SK-N-SH (cell line): Measurements from ENCODE around the gene BPIFB1. TPM values are rescaled to one million over a fixed set of nuclear protein-coding genes. Genes with fewer than 3 reads are reported as not detected.

Source experiments
- CTCF ChIA-PET: fragments of 300-600, 350-600 bp; formaldehyde crosslinking; extraction: SDS; loops from one replicate; lab custom pipeline; 2021; lab: Yijun Ruan, JAX
- POLR2A ChIA-PET: fragments of 350-600 bp; sonication (Branson Sonifier 250); formaldehyde crosslinking; extraction: SDS; loops from one replicate; lab custom pipeline; 2020; ENCODE audit warnings: antibody characterized with exemption, inconsistent platforms; lab: Yijun Ruan, JAX
- DNase-seq: peaks from one replicate; pipeline ENCODE4 v3.0.0; 2012
- H2AFZ ChIP-seq: fragments of 200-600 bp; sonication (generic); 2 replicates; pipeline ENCODE4 v1.8.1; 2016; ENCODE audit warnings: antibody characterized with exemption, mild to moderate bottlenecking, low read depth
- H3F3A ChIP-seq: fragments of 200-600 bp; sonication (generic); replicated peaks from 2 replicates; pipeline ENCODE3; 2016; ENCODE audit warnings: antibody characterized with exemption, mild to moderate bottlenecking; ENCODE audit not compliant: insufficient read depth
- H3K27ac ChIP-seq, 2 experiments: fragments of 200-500 bp in 1 of 2; fragments of 200-600 bp in 1 of 2; sonication (Bioruptor generic) in 1 of 2; sonication (generic), shearing (Covaris generic) in 1 of 2; 2 replicates each; pipeline versions ENCODE4 v1.5.1 to v1.6.1; 2014 to 2016; ENCODE audit warnings: low read depth in 2 of 2, inconsistent platforms in 1 of 2, low read length in 1 of 2, mild to moderate bottlenecking in 1 of 2, mixed read lengths in 1 of 2
- H3K27me3 ChIP-seq: fragments of 200-600 bp; sonication (generic), shearing (Covaris generic); 2 replicates; pipeline ENCODE4 v1.6.1; 2016; ENCODE audit warnings: mixed run types; ENCODE audit not compliant: insufficient read depth
- H3K36me3 ChIP-seq, 2 experiments: fragments of 200-500 bp in 1 of 2; fragments of 200-600 bp in 1 of 2; sonication (Bioruptor generic) in 1 of 2; sonication (generic) in 1 of 2; replicated peaks in 1 of 2; 2 replicates each; pipeline versions ENCODE3 to v1.5.1; 2014 to 2016; ENCODE audit warnings: low read length in 1 of 2, mild to moderate bottlenecking in 1 of 2; ENCODE audit not compliant: insufficient read depth in 2 of 2, control insufficient read depth in 1 of 2
- H3K4me1 ChIP-seq, 2 experiments: fragments of 200-500 bp in 1 of 2; fragments of 200-600 bp in 1 of 2; sonication (Bioruptor generic) in 1 of 2; sonication (generic), shearing (Covaris generic) in 1 of 2; 2 replicates each; pipeline versions ENCODE4 v1.5.1 to v1.6.1; 2014 to 2016; ENCODE audit warnings: low read depth in 1 of 2, low read length in 1 of 2, mixed run types in 1 of 2; ENCODE audit not compliant: insufficient read depth in 2 of 2, control insufficient read depth in 1 of 2
- H3K4me2 ChIP-seq: fragments of 200-600 bp; sonication (generic), shearing (Covaris generic); 2 replicates; pipeline ENCODE4 v1.6.1; 2017; ENCODE audit warnings: mixed run types
- H3K4me3 ChIP-seq, 2 experiments: fragments of 200-500 bp in 1 of 2; fragments of 200-600 bp in 1 of 2; sonication (Bioruptor generic) in 1 of 2; sonication (generic), shearing (Covaris generic) in 1 of 2; 2 replicates each; pipeline versions ENCODE4 v1.5.1 to v1.8.1; 2014 to 2016; ENCODE audit warnings: low read depth in 2 of 2, inconsistent platforms in 1 of 2, low read length in 1 of 2, mild to moderate bottlenecking in 1 of 2, mixed read lengths in 1 of 2, moderate library complexity in 1 of 2
- H3K79me2 ChIP-seq: fragments of 200-600 bp; sonication (generic); 2 replicates; pipeline ENCODE4 v1.8.1; 2017; ENCODE audit warnings: mild to moderate bottlenecking; ENCODE audit not compliant: insufficient read depth
- H3K9ac ChIP-seq: fragments of 200-600 bp; sonication (generic); 2 replicates; pipeline ENCODE4 v1.6.1; 2017; ENCODE audit warnings: mixed run types
- H3K9me2 ChIP-seq: fragments of 200-600 bp; sonication (generic); 2 replicates; pipeline ENCODE4 v1.6.1; 2017; ENCODE audit warnings: mixed run types
- H3K9me3 ChIP-seq: fragments of 200-600 bp; sonication (generic); 2 replicates; pipeline ENCODE4 v1.6.1; 2017; ENCODE audit warnings: mixed run types, mild to moderate bottlenecking, moderate library complexity
- H4K20me1 ChIP-seq: fragments of 200-600 bp; sonication (generic); 2 replicates; pipeline ENCODE4 v1.6.1; 2017; ENCODE audit warnings: mild to moderate bottlenecking, mixed run types; ENCODE audit not compliant: insufficient read depth
- CHD2 ChIP-seq: fragments of 150-350 bp; IDR thresholded peaks from 2 replicates; pipeline ENCODE4 v1.6.1; 2018; ENCODE audit warnings: low read length; ENCODE audit not compliant: partially characterized antibody
- CTCF ChIP-seq: fragments of 200-600 bp; sonication (generic); IDR thresholded peaks from 2 replicates; pipeline ENCODE4 v1.6.1; 2017; ENCODE audit warnings: antibody characterized with exemption, mild to moderate bottlenecking, moderate library complexity
- EP300 ChIP-seq, 2 experiments: IDR thresholded peaks; 2 replicates each; pipeline versions ENCODE4 v1.4.0 to v1.6.1; 2012; ENCODE audit warnings: borderline replicate concordance in 1 of 2, low read depth in 1 of 2, low read length in 1 of 2
- EZH2phosphoT487 ChIP-seq: fragments of 200-600 bp; sonication (generic); IDR thresholded peaks from 2 replicates; pipeline ENCODE4 v1.6.1; 2017; ENCODE audit warnings: low read depth, mixed run types, mild to moderate bottlenecking, antibody characterized with exemption, moderate library complexity, borderline replicate concordance
- FOXM1 ChIP-seq: IDR thresholded peaks from 2 replicates; pipeline ENCODE4 v1.4.0; 2012; ENCODE audit warnings: low read depth, mild to moderate bottlenecking
- IRF3 ChIP-seq: fragments of 150-350 bp; IDR thresholded peaks from 2 replicates; pipeline ENCODE4 v1.6.1; 2016; ENCODE audit warnings: mild to moderate bottlenecking, low read depth, low read length
- JUND ChIP-seq: IDR thresholded peaks from 2 replicates; pipeline ENCODE4 v1.4.0; 2012
- MEF2A ChIP-seq: IDR thresholded peaks from 2 replicates; pipeline ENCODE4 v1.4.0; 2012; ENCODE audit warnings: low read depth, borderline replicate concordance
- NRF1 ChIP-seq: IDR thresholded peaks from 2 replicates; pipeline ENCODE4 v1.6.1; 2012; ENCODE audit warnings: low read depth, mild to moderate bottlenecking, low read length
- PBX3 ChIP-seq: IDR thresholded peaks from 2 replicates; pipeline ENCODE4; 2012
- POLR2AphosphoS5 ChIP-seq: IDR thresholded peaks from 2 replicates; pipeline ENCODE4 v1.6.1; 2012; ENCODE audit warnings: low read depth, low read length
- RAD21 ChIP-seq: IDR thresholded peaks from 2 replicates; pipeline ENCODE4 v1.6.1; 2012; ENCODE audit warnings: mild to moderate bottlenecking, low read length
- REST ChIP-seq: IDR thresholded peaks from 2 replicates; pipeline ENCODE4 v1.6.1; 2012; ENCODE audit warnings: mild to moderate bottlenecking, low read depth, low read length, moderate library complexity
- RXRA ChIP-seq: IDR thresholded peaks from 2 replicates; pipeline ENCODE4 v1.4.0; 2012; ENCODE audit warnings: low read depth, mild to moderate bottlenecking, borderline replicate concordance
- SIN3A ChIP-seq: IDR thresholded peaks from 2 replicates; pipeline ENCODE4 v1.6.1; 2012; ENCODE audit warnings: low read depth, mild to moderate bottlenecking, low read length, moderate library complexity, borderline replicate concordance
- USF1 ChIP-seq: IDR thresholded peaks from 2 replicates; pipeline ENCODE4 v1.4.0; 2012; ENCODE audit warnings: low read depth, borderline replicate concordance
- USF2 ChIP-seq: fragments of 150-350 bp; IDR thresholded peaks from 2 replicates; pipeline ENCODE4 v1.6.1; 2017; ENCODE audit warnings: antibody characterized with exemption, low read length, low read depth, borderline replicate concordance
- YY1 ChIP-seq: IDR thresholded peaks from 2 replicates; pipeline ENCODE4 v1.4.0; 2012; ENCODE audit warnings: low read depth, mild to moderate bottlenecking
- WGBS: methylation state at CpG from one replicate; pipeline ENCODE4 v1.1.6; 2017; ENCODE audit warnings: low lambda C conversion rate; 5-methylcytosine and 5-hydroxymethylcytosine counted together
- polyA plus RNA-seq, 3 experiments: library from polyadenylated mRNA; depleted of rRNA; stranded (reverse); fragments of >200 nt; gene quantifications; 2 replicates each; pipeline ENCODE4 v1.2.3, GENCODE V29; 2012

The BPIFB1 gene
- polyA plus RNA-seq, 1 of the 3 experiments (the other 2 are of a cell fraction): not detected

GRCh38 chr20:33263784-33264183 lies 19.2 kb upstream of the BPIFB1 start (continued):
- TF ChIP-seq IRF3: no peak

- ChIA-PET POLR2A (no interaction called here), CTCF (interaction anchor here (0.9 kb wide), 1 partner anchor 26 kb away, joined by 4 read pairs; no protein-coding TSS in a partner anchor)
- DNase-seq: no peak
- Histone ChIP-seq H3K27ac (no peak overlapping the region), H3K36me3 (no peaks in the 10 kb centered on the region), H3F3A (peaks cover under 1% of the 10 kb centered on the region), H3K9ac (no peak overlapping the region), H3K79me2 (no peaks in the 10 kb centered on the region), H3K9me2 (no peaks in the 10 kb centered on the region), H3K4me1 (no peaks in the 10 kb centered on the region), H3K9me3 (no peaks in the 10 kb centered on the region), H3K4me2 (no peak overlapping the region), H3K27me3 (peaks cover 22% of the 10 kb centered on the region; the same call in 1 of the 2 replicates), H4K20me1 (no peaks in the 10 kb centered on the region), H2AFZ (no peak overlapping the region)
- 38% methylated on average over 3 of the region's 3 CpGs for WGBS
- TF ChIP-seq USF1: no peak
- TF ChIP-seq POLR2AphosphoS5: no peak
- TF ChIP-seq MEF2A: no peak
- no peak for TF ChIP-seq JUND
- no peak for TF ChIP-seq EP300 (IDR thresholded peaks at IDR 0.05; ENCODE audit: borderline replicate concordance in 1 of 2, low read depth in 1 of 2, low read length in 1 of 2)
- no peak for TF ChIP-seq YY1
- TF ChIP-seq PBX3: no peak
- TF ChIP-seq CHD2: no peak
- no peak for TF ChIP-seq RAD21
- TF ChIP-seq REST: no peak
- TF ChIP-seq IRF3: no peak
- no peak for TF ChIP-seq RXRA
- TF ChIP-seq USF2: no peak
- no peak for TF ChIP-seq FOXM1
- TF ChIP-seq CTCF: no peak
- no peak for TF ChIP-seq EZH2phosphoT487
- TF ChIP-seq SIN3A: no peak
- TF ChIP-seq NRF1: no peak
- TF ChIP-seq, all 33 proteins: peak for 0
- no peak overlapping the region for H3K4me3 ChIP-seq
Observed at GRCh38 chr20:33267701-33268100, 15.3 kb upstream of the BPIFB1 start.
